Measurements from ENCODE around the gene HCST.

The HCST gene

DNA sequence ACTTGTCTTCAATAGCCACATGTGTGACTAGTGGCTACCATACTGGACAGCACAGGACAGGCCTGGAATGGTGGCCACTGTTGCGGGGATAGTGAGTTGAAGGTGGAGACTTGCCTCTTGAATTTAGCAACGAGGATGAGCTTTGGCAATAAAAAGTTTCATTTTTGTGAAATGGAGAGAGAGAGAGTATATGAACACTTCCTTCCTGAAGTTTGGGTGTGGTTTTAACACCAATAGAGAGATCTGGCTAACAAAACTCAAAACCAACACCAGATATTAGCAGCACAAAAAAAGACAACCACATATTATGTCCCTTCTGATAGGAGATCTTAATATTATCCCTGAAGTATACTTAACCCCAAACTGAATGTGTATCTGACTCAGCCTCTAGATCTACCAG is 27.5 kb downstream of the HCST start:
- Histone ChIP-seq H3K4me3 (no peak overlapping the region), H3K27ac (peak overlapping the region in 1 of 2 donors; percentile 57)
- no peak for DNase-seq (ENCODE audit: low spot score)
- TF ChIP-seq CTCF (IDR thresholded peaks at IDR 0.05), result no peak

DNA sequence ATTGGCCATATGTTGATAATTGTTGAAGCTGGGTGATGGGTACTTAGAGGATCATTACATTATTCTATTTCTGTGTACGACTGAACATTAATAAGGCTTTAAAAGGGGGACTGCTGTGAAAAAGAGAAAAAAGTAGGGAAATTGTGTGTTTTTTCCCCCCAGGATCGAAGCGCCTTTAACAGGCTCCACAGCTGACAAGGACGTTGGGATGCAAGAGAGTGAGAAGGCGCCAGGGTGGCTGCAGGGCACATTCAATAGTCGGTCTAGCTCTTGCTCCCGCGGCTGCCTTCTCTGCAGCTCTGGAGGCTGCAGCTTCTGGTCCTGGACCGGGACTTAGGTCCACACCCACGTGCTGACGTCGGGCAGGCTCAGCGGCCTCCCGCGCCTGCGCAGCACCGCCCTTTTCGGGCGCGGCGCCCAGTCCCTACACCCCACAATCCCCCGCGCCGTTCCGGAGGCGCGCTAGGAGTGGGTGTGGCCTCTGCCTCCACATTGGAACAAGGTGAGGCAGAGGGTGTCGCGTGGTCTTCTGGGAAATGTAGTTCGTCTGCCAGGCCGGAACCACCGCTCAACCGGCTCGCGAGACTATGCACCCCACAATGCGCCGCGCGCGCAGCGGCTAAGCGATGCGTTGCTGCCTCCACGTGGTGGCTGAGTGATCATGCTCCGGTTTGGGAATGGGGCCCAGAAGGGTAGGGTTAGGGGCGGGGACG is 29.0 kb downstream of the HCST start:
- peak; percentile 81 for TF ChIP-seq CTCF (IDR thresholded peaks at IDR 0.05)
- peak overlapping the region; percentile 17 to 69 for H3K27ac ChIP-seq
- peak overlapping the region; percentile 38 for H3K4me3 ChIP-seq
- peak; percentile 100 for DNase-seq (ENCODE audit: low spot score)

GRCh38 chr19:35931874-35932202 is 29.5 kb downstream of the HCST start:
- no peak for DNase-seq (ENCODE audit: low spot score)
- peak; percentile 4 for TF ChIP-seq CTCF (IDR thresholded peaks at IDR 0.05)
- Histone ChIP-seq H3K27ac (no peak overlapping the region), H3K4me3 (no peak overlapping the region)

DNA sequence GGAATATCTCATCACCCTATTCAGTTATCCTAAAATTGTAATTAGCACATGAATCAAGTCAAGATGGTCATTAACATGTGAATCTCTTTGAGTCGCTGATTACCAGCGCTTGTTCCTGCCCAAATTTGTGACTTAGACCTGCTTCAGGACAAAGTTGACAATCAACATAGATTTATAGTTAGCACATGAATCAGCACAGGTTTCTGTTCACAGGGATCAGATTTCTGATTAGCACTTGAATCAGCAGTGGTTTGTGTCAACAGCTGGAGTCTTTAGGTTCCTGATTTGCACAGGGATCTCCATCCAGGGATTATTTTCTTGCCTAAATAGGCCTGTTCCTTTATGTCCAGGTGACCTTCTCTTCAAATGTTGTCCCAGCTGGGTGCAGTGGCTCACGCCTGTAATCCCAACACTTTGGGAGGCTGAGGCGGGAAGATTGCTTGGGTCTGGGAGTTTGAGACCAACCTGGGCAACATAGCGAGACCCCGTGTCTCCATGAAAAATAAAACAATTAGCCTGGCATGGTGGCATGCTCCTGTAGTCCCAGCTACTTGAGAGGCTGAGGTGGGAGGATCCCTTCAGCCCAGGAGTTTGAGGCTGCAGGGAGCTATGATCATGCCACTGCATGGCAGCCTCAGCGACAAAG is 30.1 kb downstream of the HCST start:
- no peak overlapping the region for H3K4me3 ChIP-seq
- no peak overlapping the region for H3K27ac ChIP-seq
- no peak for DNase-seq (ENCODE audit: low spot score)
- no peak for TF ChIP-seq CTCF (IDR thresholded peaks at IDR 0.05)

- DNase-seq (ENCODE audit: low spot score), result peak; percentile 78
- no peak for TF ChIP-seq CTCF (IDR thresholded peaks at IDR 0.05)
- H3K27ac ChIP-seq, result peak within 1 kb of the TSS; percentile 51 to 93
- peak within 1 kb of the TSS; percentile 87 for H3K4me3 ChIP-seq
Observed at GRCh38 chr19:35935911-35936737, 33.8 kb downstream of the HCST start, which contains the start of gene LRFN3. Gene LRFN3, plus strand, starts transcription at chr19:35936374. Its CDS starts 3,052 bp downstream, at chr19:35939426.

GRCh38 chr19:35936738-35937268 is 34.5 kb downstream of the HCST start:
- Histone ChIP-seq H3K27ac (peak overlapping the region; percentile 51 to 93), H3K4me3 (peak overlapping the region; percentile 87)
- DNase-seq (ENCODE audit: low spot score), result no peak
- TF ChIP-seq CTCF (IDR thresholded peaks at IDR 0.05), result no peak
